Measurements from ENCODE around the gene KL.

KL gene

DNA sequence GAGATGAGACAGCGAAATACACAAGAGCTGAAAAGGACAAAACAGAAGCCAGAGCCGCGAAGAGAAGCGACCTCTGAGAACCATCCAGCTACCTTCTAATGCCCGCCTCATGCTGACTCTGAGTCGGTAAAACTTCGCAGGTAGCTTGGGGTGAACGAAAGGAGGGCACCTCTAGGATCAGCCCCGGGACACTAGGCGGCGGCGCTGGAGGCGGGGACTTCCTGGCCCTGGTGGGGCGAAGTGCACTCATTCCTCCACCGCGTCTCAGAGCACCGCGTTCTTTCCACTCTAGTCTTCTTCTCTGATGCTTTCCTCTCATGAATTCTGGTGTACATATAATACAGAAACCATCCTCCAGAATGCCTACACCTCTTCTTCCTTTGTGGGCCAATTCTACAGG lies 50.1 kb downstream of the KL start:
- H2AFZ ChIP-seq (ENCODE audit: low read depth, low read length), result no peak overlapping the region
- H3K4me2 ChIP-seq (ENCODE audit: insufficient read depth, low read length), result no peak overlapping the region
- TF ChIP-seq, protein P1, sequence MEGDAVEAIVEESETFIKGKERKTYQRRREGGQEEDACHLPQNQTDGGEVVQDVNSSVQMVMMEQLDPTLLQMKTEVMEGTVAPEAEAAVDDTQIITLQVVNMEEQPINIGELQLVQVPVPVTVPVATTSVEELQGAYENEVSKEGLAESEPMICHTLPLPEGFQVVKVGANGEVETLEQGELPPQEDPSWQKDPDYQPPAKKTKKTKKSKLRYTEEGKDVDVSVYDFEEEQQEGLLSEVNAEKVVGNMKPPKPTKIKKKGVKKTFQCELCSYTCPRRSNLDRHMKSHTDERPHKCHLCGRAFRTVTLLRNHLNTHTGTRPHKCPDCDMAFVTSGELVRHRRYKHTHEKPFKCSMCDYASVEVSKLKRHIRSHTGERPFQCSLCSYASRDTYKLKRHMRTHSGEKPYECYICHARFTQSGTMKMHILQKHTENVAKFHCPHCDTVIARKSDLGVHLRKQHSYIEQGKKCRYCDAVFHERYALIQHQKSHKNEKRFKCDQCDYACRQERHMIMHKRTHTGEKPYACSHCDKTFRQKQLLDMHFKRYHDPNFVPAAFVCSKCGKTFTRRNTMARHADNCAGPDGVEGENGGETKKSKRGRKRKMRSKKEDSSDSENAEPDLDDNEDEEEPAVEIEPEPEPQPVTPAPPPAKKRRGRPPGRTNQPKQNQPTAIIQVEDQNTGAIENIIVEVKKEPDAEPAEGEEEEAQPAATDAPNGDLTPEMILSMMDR (IDR thresholded peaks at IDR 0.05; ENCODE audit: borderline replicate concordance, extremely low read depth, low read length, poor library complexity, severe bottlenecking), result no peak
- TF ChIP-seq EZH2 (IDR thresholded peaks at IDR 0.05; ENCODE audit: borderline replicate concordance, low read depth, low read length, severe bottlenecking), result no peak
- DNase-seq (no peak), ATAC-seq (ENCODE audit: insufficient read depth, low read depth) (no peak)
- H3K79me2 ChIP-seq (ENCODE audit: insufficient read depth, low read length), result no peaks in the 10 kb centered on the region
- no peaks in the 10 kb centered on the region for H4K20me1 ChIP-seq (ENCODE audit: insufficient read depth, low read length)
- H3K4me1 ChIP-seq (ENCODE audit: insufficient read depth, low read length), result no peaks in the 10 kb centered on the region
- H3K27ac ChIP-seq (ENCODE audit: low read length), result no peak overlapping the region
- no peak overlapping the region for H3K9ac ChIP-seq (ENCODE audit: low read depth, low read length)
- H3K27me3 ChIP-seq (ENCODE audit: insufficient read depth, low read length, poor library complexity), result no peaks in the 10 kb centered on the region
- H3K4me3 ChIP-seq (ENCODE audit: low read depth in 1 of 2, low read length in 2 of 2), result no peak overlapping the region
- H3K9me3 ChIP-seq (ENCODE audit: insufficient read depth, low read length, severe bottlenecking), result peaks cover 3% of the 10 kb centered on the region
- no peaks in the 10 kb centered on the region for H3K36me3 ChIP-seq (ENCODE audit: insufficient read depth, low read length)

DNA sequence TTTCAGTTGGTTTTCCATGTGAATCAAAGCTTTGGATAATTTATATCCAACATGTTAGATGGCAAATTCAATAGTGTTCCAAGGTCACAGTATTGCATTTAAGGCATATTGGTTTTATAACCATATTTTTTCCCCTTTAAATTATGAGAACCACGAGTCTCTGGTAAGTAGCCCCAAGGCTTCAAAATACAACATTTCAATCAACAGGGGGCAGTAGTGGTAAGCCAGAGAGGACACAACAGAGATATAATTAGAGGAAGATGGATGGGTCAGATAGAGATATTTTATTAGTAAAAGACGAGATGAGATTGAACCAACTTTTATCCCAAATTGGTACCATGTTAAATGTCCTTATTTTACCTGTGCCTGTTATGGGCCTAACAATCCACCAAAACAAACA lies 53.1 kb downstream of the KL start:
- Histone ChIP-seq H3K4me1 (ENCODE audit: insufficient read depth, low read length) (no peaks in the 10 kb centered on the region), H4K20me1 (ENCODE audit: insufficient read depth, low read length) (no peaks in the 10 kb centered on the region), H3K9me3 (ENCODE audit: insufficient read depth, low read length, severe bottlenecking) (no peaks in the 10 kb centered on the region), H3K36me3 (ENCODE audit: insufficient read depth, low read length) (no peaks in the 10 kb centered on the region), H3K79me2 (ENCODE audit: insufficient read depth, low read length) (no peaks in the 10 kb centered on the region), H2AFZ (ENCODE audit: low read depth, low read length) (no peak overlapping the region), H3K9ac (ENCODE audit: low read depth, low read length) (no peak overlapping the region), H3K27me3 (ENCODE audit: insufficient read depth, low read length, poor library complexity) (no peaks in the 10 kb centered on the region), H3K27ac (ENCODE audit: low read length) (no peak overlapping the region), H3K4me2 (ENCODE audit: insufficient read depth, low read length) (no peak overlapping the region), H3K4me3 (ENCODE audit: low read depth in 1 of 2, low read length in 2 of 2) (no peak overlapping the region)
- DNase-seq (no peak), ATAC-seq (ENCODE audit: insufficient read depth, low read depth) (no peak)
- TF ChIP-seq, protein P1 (IDR thresholded peaks at IDR 0.05; ENCODE audit: borderline replicate concordance, extremely low read depth, low read length, poor library complexity, severe bottlenecking), result no peak
- no peak for TF ChIP-seq EZH2 (IDR thresholded peaks at IDR 0.05; ENCODE audit: borderline replicate concordance, low read depth, low read length, severe bottlenecking)

DNA sequence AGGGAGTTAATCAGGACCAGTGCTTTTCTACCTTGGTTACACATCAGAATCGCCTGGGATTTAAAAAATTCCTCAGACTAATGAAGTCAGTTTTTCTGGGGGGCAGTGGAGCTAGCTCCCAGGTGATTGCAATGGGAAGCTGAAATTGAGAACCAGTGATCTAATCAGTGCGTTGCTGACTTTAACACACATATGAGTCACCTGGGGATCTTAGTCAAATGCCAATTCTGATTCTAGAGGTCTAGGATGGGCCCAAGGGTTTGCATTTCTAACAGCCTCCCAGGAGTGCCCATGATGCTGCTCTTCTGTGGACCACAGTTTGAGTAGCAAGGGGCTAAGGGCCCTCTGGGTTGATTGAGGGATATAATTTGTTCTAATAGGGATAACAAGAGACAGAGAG lies 54.5 kb downstream of the KL start:
- Histone ChIP-seq H3K9ac (ENCODE audit: low read depth, low read length) (no peak overlapping the region), H3K4me2 (ENCODE audit: insufficient read depth, low read length) (no peak overlapping the region), H3K4me3 (ENCODE audit: low read depth in 1 of 2, low read length in 2 of 2) (no peak overlapping the region), H2AFZ (ENCODE audit: low read depth, low read length) (no peak overlapping the region), H3K9me3 (ENCODE audit: insufficient read depth, low read length, severe bottlenecking) (no peaks in the 10 kb centered on the region), H3K36me3 (ENCODE audit: insufficient read depth, low read length) (no peaks in the 10 kb centered on the region), H3K79me2 (ENCODE audit: insufficient read depth, low read length) (no peaks in the 10 kb centered on the region), H3K27ac (ENCODE audit: low read length) (no peak overlapping the region), H3K27me3 (ENCODE audit: insufficient read depth, low read length, poor library complexity) (no peaks in the 10 kb centered on the region), H4K20me1 (ENCODE audit: insufficient read depth, low read length) (no peaks in the 10 kb centered on the region), H3K4me1 (ENCODE audit: insufficient read depth, low read length) (no peaks in the 10 kb centered on the region)
- no peak for DNase-seq
- no peak for ATAC-seq (ENCODE audit: insufficient read depth, low read depth)
- TF ChIP-seq, protein P1 (IDR thresholded peaks at IDR 0.05; ENCODE audit: borderline replicate concordance, extremely low read depth, low read length, poor library complexity, severe bottlenecking), result no peak
- no peak for TF ChIP-seq EZH2 (IDR thresholded peaks at IDR 0.05; ENCODE audit: borderline replicate concordance, low read depth, low read length, severe bottlenecking)

DNA sequence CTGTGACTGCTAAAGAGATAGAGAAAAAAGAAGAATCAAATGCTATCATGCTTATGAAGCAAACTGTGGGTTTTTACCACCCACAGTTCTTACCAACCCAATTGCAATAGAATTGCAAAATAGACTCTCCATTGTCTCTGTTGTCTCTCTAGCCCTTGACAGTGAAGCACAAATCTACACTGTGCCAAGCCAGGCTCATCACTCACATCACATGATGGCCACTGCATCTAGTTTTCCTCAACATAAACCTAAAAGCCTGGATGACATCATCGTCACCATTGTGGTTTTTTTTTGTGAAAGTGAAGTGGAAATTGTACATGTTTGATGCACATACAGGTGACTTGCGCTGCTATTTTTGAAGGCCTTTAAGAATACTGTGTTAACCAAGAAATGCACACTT lies 56.1 kb downstream of the KL start:
- H3K4me1 ChIP-seq (ENCODE audit: insufficient read depth, low read length), result no peaks in the 10 kb centered on the region
- H3K27me3 ChIP-seq (ENCODE audit: insufficient read depth, low read length, poor library complexity), result no peaks in the 10 kb centered on the region
- TF ChIP-seq, protein P1 (IDR thresholded peaks at IDR 0.05; ENCODE audit: borderline replicate concordance, extremely low read depth, low read length, poor library complexity, severe bottlenecking), result no peak
- TF ChIP-seq EZH2 (IDR thresholded peaks at IDR 0.05; ENCODE audit: borderline replicate concordance, low read depth, low read length, severe bottlenecking), result no peak
- H3K4me2 ChIP-seq (ENCODE audit: insufficient read depth, low read length), result no peak overlapping the region
- ATAC-seq (ENCODE audit: insufficient read depth, low read depth), result no peak
- no peaks in the 10 kb centered on the region for H3K36me3 ChIP-seq (ENCODE audit: insufficient read depth, low read length)
- H3K9ac ChIP-seq (ENCODE audit: low read depth, low read length), result no peak overlapping the region
- no peaks in the 10 kb centered on the region for H4K20me1 ChIP-seq (ENCODE audit: insufficient read depth, low read length)
- no peaks in the 10 kb centered on the region for H3K9me3 ChIP-seq (ENCODE audit: insufficient read depth, low read length, severe bottlenecking)
- no peak overlapping the region for H3K4me3 ChIP-seq (ENCODE audit: low read depth in 1 of 2, low read length in 2 of 2)
- H2AFZ ChIP-seq (ENCODE audit: low read depth, low read length), result no peak overlapping the region
- DNase-seq, result no peak
- no peaks in the 10 kb centered on the region for H3K79me2 ChIP-seq (ENCODE audit: insufficient read depth, low read length)
- no peak overlapping the region for H3K27ac ChIP-seq (ENCODE audit: low read length)
